ENCODE data around the gene ARF3.

The ARF3 gene

GRCh38 chr12:48985475-48985897, 28.2 kb upstream of the ARF3 start:
- no peak for TF ChIP-seq YY1 (IDR thresholded peaks at IDR 0.05; ENCODE audit: low read depth)
- no peak for TF ChIP-seq TAF1 (IDR thresholded peaks at IDR 0.05; ENCODE audit: low read depth)
- no peak for TF ChIP-seq CEBPB (IDR thresholded peaks at IDR 0.05)
- TF ChIP-seq EP300 (IDR thresholded peaks at IDR 0.05; ENCODE audit: borderline replicate concordance): no peak
- TF ChIP-seq FOXM1 (IDR thresholded peaks at IDR 0.05; ENCODE audit: borderline replicate concordance, low read depth): no peak
- TF ChIP-seq EGR1 (IDR thresholded peaks at IDR 0.05): no peak
- no peak for TF ChIP-seq TEAD4 (IDR thresholded peaks at IDR 0.05)
- TF ChIP-seq, protein P1, sequence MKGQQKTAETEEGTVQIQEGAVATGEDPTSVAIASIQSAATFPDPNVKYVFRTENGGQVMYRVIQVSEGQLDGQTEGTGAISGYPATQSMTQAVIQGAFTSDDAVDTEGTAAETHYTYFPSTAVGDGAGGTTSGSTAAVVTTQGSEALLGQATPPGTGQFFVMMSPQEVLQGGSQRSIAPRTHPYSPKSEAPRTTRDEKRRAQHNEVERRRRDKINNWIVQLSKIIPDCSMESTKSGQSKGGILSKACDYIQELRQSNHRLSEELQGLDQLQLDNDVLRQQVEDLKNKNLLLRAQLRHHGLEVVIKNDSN (IDR thresholded peaks at IDR 0.05): no peak
- TF ChIP-seq TCF12 (IDR thresholded peaks at IDR 0.05; ENCODE audit: low read depth): no peak
- TF ChIP-seq, protein P2, sequence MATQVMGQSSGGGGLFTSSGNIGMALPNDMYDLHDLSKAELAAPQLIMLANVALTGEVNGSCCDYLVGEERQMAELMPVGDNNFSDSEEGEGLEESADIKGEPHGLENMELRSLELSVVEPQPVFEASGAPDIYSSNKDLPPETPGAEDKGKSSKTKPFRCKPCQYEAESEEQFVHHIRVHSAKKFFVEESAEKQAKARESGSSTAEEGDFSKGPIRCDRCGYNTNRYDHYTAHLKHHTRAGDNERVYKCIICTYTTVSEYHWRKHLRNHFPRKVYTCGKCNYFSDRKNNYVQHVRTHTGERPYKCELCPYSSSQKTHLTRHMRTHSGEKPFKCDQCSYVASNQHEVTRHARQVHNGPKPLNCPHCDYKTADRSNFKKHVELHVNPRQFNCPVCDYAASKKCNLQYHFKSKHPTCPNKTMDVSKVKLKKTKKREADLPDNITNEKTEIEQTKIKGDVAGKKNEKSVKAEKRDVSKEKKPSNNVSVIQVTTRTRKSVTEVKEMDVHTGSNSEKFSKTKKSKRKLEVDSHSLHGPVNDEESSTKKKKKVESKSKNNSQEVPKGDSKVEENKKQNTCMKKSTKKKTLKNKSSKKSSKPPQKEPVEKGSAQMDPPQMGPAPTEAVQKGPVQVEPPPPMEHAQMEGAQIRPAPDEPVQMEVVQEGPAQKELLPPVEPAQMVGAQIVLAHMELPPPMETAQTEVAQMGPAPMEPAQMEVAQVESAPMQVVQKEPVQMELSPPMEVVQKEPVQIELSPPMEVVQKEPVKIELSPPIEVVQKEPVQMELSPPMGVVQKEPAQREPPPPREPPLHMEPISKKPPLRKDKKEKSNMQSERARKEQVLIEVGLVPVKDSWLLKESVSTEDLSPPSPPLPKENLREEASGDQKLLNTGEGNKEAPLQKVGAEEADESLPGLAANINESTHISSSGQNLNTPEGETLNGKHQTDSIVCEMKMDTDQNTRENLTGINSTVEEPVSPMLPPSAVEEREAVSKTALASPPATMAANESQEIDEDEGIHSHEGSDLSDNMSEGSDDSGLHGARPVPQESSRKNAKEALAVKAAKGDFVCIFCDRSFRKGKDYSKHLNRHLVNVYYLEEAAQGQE (IDR thresholded peaks at IDR 0.05; ENCODE audit: low read depth): no peak
- no peak for TF ChIP-seq RAD21 (IDR thresholded peaks at IDR 0.05; ENCODE audit: low read depth)
- no peak for TF ChIP-seq ZBTB7A (IDR thresholded peaks at IDR 0.05; ENCODE audit: low read depth)
- TF ChIP-seq NFIC (IDR thresholded peaks at IDR 0.05): no peak
- no peak for TF ChIP-seq CREB1 (IDR thresholded peaks at IDR 0.05; ENCODE audit: low read depth)
- TF ChIP-seq, protein P3, sequence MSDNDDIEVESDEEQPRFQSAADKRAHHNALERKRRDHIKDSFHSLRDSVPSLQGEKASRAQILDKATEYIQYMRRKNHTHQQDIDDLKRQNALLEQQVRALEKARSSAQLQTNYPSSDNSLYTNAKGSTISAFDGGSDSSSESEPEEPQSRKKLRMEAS (IDR thresholded peaks at IDR 0.05): no peak

DNA sequence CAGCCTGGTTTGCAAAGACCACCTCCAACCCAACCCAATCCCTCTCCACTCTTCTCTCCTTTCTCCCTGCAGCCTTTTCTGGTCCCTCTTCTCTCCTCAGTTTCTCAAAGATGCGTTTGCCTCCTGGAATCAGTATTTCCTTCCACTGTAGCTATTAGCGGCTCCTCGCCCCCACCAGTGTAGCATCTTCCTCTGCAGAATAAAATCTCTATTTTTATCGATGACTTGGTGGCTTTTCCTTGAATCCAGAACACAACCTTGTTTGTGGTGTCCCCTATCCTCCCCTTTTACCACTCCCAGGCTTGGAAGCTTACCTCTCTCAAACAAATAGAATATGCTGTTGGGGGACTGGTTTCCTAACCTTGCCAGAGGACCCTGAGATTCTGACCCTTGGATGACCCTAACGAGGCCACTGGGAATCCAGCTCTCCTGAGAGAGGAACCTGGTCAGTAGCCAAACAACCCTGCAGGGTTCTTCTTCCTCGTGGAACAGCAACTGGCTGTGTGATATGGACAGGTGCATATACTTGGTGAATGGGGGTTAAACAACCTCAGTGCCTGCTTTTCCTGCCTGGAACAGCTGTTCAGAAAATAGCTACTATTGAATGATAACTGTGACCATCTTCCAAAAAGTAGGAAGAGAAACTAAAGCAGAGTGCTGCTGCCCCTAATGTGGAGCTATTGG, 25.3 kb upstream of the ARF3 start:
- TF ChIP-seq RAD21 (IDR thresholded peaks at IDR 0.05; ENCODE audit: low read depth): no peak
- no peak for TF ChIP-seq TAF1 (IDR thresholded peaks at IDR 0.05; ENCODE audit: low read depth)
- TF ChIP-seq CREB1 (IDR thresholded peaks at IDR 0.05; ENCODE audit: low read depth): no peak
- TF ChIP-seq TEAD4 (IDR thresholded peaks at IDR 0.05): no peak
- TF ChIP-seq, protein P1 (IDR thresholded peaks at IDR 0.05): no peak
- TF ChIP-seq ZBTB7A (IDR thresholded peaks at IDR 0.05; ENCODE audit: low read depth): no peak
- TF ChIP-seq YY1 (IDR thresholded peaks at IDR 0.05; ENCODE audit: low read depth): no peak
- TF ChIP-seq CEBPB (IDR thresholded peaks at IDR 0.05): no peak
- TF ChIP-seq FOXM1 (IDR thresholded peaks at IDR 0.05; ENCODE audit: borderline replicate concordance, low read depth): no peak
- TF ChIP-seq TCF12 (IDR thresholded peaks at IDR 0.05; ENCODE audit: low read depth): no peak
- TF ChIP-seq, protein P3 (IDR thresholded peaks at IDR 0.05): no peak
- TF ChIP-seq, protein P2 (IDR thresholded peaks at IDR 0.05; ENCODE audit: low read depth): no peak
- no peak for TF ChIP-seq EGR1 (IDR thresholded peaks at IDR 0.05)
- TF ChIP-seq EP300 (IDR thresholded peaks at IDR 0.05; ENCODE audit: borderline replicate concordance): no peak

DNA sequence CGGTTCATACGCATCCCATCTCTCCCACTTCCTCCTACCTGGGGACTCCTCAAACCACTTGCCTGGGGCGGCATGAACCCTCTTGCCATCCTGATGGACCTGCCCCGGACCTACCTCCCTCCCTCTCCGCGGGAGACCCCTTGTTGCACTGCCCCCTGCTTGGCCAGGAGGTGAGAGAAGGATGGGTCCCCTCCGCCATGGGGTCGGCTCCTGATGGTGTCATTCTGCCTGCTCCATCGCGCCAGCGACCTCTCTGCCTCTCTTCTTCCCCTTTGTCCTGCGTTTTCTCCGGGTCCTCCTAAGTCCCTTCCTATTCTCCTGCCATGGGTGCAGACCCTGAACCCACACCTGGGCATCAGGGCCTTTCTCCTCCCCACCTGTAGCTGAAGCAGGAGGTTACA, 24.5 kb upstream of the ARF3 start:
- TF ChIP-seq, protein P1 (IDR thresholded peaks at IDR 0.05): no peak
- TF ChIP-seq YY1 (IDR thresholded peaks at IDR 0.05; ENCODE audit: low read depth) (no peak), EGR1 (IDR thresholded peaks at IDR 0.05) (no peak), ZBTB7A (IDR thresholded peaks at IDR 0.05; ENCODE audit: low read depth) (no peak), CREB1 (IDR thresholded peaks at IDR 0.05; ENCODE audit: low read depth) (no peak), TEAD4 (IDR thresholded peaks at IDR 0.05) (no peak), EP300 (IDR thresholded peaks at IDR 0.05; ENCODE audit: borderline replicate concordance) (no peak), TAF1 (IDR thresholded peaks at IDR 0.05; ENCODE audit: low read depth) (no peak), CEBPB (IDR thresholded peaks at IDR 0.05) (no peak), FOXM1 (IDR thresholded peaks at IDR 0.05; ENCODE audit: borderline replicate concordance, low read depth) (no peak), NFIC (IDR thresholded peaks at IDR 0.05) (no peak), TCF12 (IDR thresholded peaks at IDR 0.05; ENCODE audit: low read depth) (no peak), RAD21 (IDR thresholded peaks at IDR 0.05; ENCODE audit: low read depth) (no peak)
- TF ChIP-seq, protein P2 (IDR thresholded peaks at IDR 0.05; ENCODE audit: low read depth): no peak
- TF ChIP-seq, protein P3 (IDR thresholded peaks at IDR 0.05): no peak
